ENCODE data around the gene PRDM16.

- TF ChIP-seq, protein P1, sequence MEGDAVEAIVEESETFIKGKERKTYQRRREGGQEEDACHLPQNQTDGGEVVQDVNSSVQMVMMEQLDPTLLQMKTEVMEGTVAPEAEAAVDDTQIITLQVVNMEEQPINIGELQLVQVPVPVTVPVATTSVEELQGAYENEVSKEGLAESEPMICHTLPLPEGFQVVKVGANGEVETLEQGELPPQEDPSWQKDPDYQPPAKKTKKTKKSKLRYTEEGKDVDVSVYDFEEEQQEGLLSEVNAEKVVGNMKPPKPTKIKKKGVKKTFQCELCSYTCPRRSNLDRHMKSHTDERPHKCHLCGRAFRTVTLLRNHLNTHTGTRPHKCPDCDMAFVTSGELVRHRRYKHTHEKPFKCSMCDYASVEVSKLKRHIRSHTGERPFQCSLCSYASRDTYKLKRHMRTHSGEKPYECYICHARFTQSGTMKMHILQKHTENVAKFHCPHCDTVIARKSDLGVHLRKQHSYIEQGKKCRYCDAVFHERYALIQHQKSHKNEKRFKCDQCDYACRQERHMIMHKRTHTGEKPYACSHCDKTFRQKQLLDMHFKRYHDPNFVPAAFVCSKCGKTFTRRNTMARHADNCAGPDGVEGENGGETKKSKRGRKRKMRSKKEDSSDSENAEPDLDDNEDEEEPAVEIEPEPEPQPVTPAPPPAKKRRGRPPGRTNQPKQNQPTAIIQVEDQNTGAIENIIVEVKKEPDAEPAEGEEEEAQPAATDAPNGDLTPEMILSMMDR (IDR thresholded peaks at IDR 0.05) = no peak
- no peak for TF ChIP-seq POLR2A (IDR thresholded peaks at IDR 0.05)
Observed at GRCh38 chr1:3168678-3169077, 99.7 kb downstream of the PRDM16 start.

Measured in testis (tissue), 2 donors.